ENCODE data around the gene SLC12A9. TPM values are rescaled to one million over a fixed set of nuclear protein-coding genes. Genes with fewer than 3 reads are reported as not detected.

Gene SLC12A9
- total and polyA plus RNA-seq, 2 of the 8 experiments (the other 6 are each of a cell fraction or from before 2014, with no cell fraction given): 31.4 to 40.1 TPM

DNA sequence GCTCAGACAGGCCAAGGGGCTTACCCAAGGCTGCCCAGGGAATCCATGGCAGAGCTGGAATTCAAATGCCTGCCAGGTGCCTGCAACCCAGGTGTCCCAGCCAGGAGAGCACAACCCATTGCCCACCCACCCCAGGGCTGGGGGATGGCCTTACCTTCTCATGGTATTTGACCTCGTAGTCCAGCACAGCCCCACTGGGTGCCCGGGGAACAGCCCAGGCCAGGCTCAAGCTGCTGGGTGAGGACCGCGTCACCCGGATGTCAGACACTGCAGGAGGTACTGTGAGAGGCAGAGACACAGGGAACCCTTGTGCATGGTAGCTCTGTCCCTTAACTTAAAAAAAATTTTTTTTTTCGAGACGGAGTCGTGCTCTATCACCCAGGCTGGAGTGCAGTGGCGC lies 34.1 kb upstream of the SLC12A9 start:
- no peak overlapping the region for H4K91ac ChIP-seq (replicated peaks; ENCODE audit: insufficient read length, low read length)
- ChIA-PET CTCF (ENCODE audit: partially characterized antibody) (interaction anchor here (0.8 to 8.7 kb wide), 7 partner anchors 9 to 122 kb away, joined by 3 to 117 read pairs (median 4); partner anchors contain the start of genes EPHB4 and SLC12A9), POLR2A (ENCODE audit: partially characterized antibody) (interaction anchor here (0.8 to 10.3 kb wide), 5 partner anchors 9 to 112 kb away, joined by 3 to 124 read pairs (median 5); partner anchors contain the start of genes EPHB4 and POP7)
- H3K4me1 ChIP-seq (replicated peaks in 1 of 4; ENCODE audit: control insufficient read depth in 3 of 4, insufficient read depth in 4 of 4, low read length in 3 of 4): no peaks in the 10 kb centered on the region
- H3K4ac ChIP-seq (replicated peaks; ENCODE audit: insufficient read length, low read depth, low read length): no peak overlapping the region
- no peak overlapping the region for H2AFZ ChIP-seq (ENCODE audit: low read length)
- no peaks in the 10 kb centered on the region for H3K27me3 ChIP-seq (replicated peaks in 1 of 4; ENCODE audit: control insufficient read depth in 3 of 4, extremely low read depth in 1 of 4, insufficient read depth in 3 of 4, low read length in 3 of 4)
- no peak overlapping the region for H4K8ac ChIP-seq (ENCODE audit: extremely low read depth, insufficient read depth, low read length)
- H3K36me3 ChIP-seq (ENCODE audit: control insufficient read depth in 2 of 4, insufficient read depth in 4 of 4, low read length in 3 of 4): peaks cover 35 to 95% (median 73%) of the 10 kb centered on the region in 4 experiments
- H3K23me2 ChIP-seq (ENCODE audit: low read depth, low read length): no peaks in the 10 kb centered on the region; the same call in 1 of the 2 replicates
- no peak overlapping the region for H2BK20ac ChIP-seq (ENCODE audit: low read length)
- FAIRE-seq (no peak), DNase-seq (ENCODE audit: low read depth in 1 of 2, low spot score in 2 of 2) (no peak)
- no peak overlapping the region for H3K27ac ChIP-seq (ENCODE audit: low read depth, low read length)
- H4K5ac ChIP-seq (ENCODE audit: insufficient read length, low read depth, low read length): no peak overlapping the region
- H3K23ac ChIP-seq (ENCODE audit: insufficient read length): no peak overlapping the region
- peaks cover 2% of the 10 kb centered on the region; the same call in 1 of the 2 replicates for H3K79me1 ChIP-seq (ENCODE audit: low read depth, low read length)
- no peak overlapping the region for H2AK5ac ChIP-seq (ENCODE audit: low read depth, low read length)
- no peak overlapping the region for H2BK15ac ChIP-seq (ENCODE audit: low read length)
- H3K9ac ChIP-seq (replicated peaks in 1 of 4; ENCODE audit: extremely low read depth in 1 of 4, low read depth in 3 of 4, low read length in 3 of 4): no peak overlapping the region
- no peak overlapping the region for H2BK12ac ChIP-seq (ENCODE audit: low read depth, low read length)
- no peaks in the 10 kb centered on the region for H3K9me3 ChIP-seq (ENCODE audit: insufficient read depth in 2 of 2, low read depth in 1 of 2, low read length in 1 of 2)
- H4K20me1 ChIP-seq (replicated peaks in 1 of 2; ENCODE audit: control insufficient read depth in 1 of 2, insufficient read depth in 2 of 2, low read length in 2 of 2): peaks cover 3 to 12% of the 10 kb centered on the region in 2 experiments
- H3K79me2 ChIP-seq (ENCODE audit: control insufficient read depth in 1 of 2, insufficient read depth in 2 of 2, low read length in 2 of 2): peaks cover 0 to 2% of the 10 kb centered on the region in 2 experiments; a peak in 1 of 4 replicates
- no peak overlapping the region for H2BK120ac ChIP-seq (replicated peaks; ENCODE audit: low read depth, low read length)
- H2BK5ac ChIP-seq (ENCODE audit: low read depth, low read length): no peak overlapping the region
- H3K14ac ChIP-seq (ENCODE audit: insufficient read length): no peak overlapping the region
- H3K56ac ChIP-seq (replicated peaks; ENCODE audit: insufficient read length, low read depth, low read length): no peak overlapping the region
- no peak overlapping the region for H3K4me2 ChIP-seq (ENCODE audit: insufficient read depth in 1 of 2, low read depth in 2 of 2, low read length in 2 of 2)
- 86% methylated on average over 9 of the region's 9 CpGs; no CpG with 5 or more reads in 1 of the 2 experiments for WGBS, 2 experiments (ENCODE audit: extremely low coverage in 1 of 2, insufficient coverage in 1 of 2, insufficient read length in 1 of 2, insufficient replicate concordance in 2 of 2, low coverage in 1 of 2, low lambda C conversion rate in 2 of 2, missing lambda C conversion rate in 1 of 2)
- no peak overlapping the region for H3K18ac ChIP-seq (ENCODE audit: extremely low read depth, low read length)
- no peak overlapping the region for H3K4me3 ChIP-seq (ENCODE audit: extremely low read depth in 1 of 4, insufficient read depth in 2 of 4, low read depth in 3 of 4, low read length in 4 of 4)
- no peak for TF ChIP-seq CTBP2 (IDR thresholded peaks at IDR 0.05; ENCODE audit: borderline replicate concordance, insufficient read depth, insufficient read length, low read length)
- TF ChIP-seq NRF1 (IDR thresholded peaks at IDR 0.05; ENCODE audit: low read depth, low read length): no peak
- no peak for TF ChIP-seq EZH2 (IDR thresholded peaks at IDR 0.05; ENCODE audit: low read depth, low read length, severe bottlenecking)
- no peak for TF ChIP-seq TAF1 (IDR thresholded peaks at IDR 0.05; ENCODE audit: low read depth, low read length)
- TF ChIP-seq GTF2F1 (IDR thresholded peaks at IDR 0.05; ENCODE audit: borderline replicate concordance, low read depth, low read length): no peak
- no peak for TF ChIP-seq POLR2AphosphoS5 (IDR thresholded peaks at IDR 0.05; ENCODE audit: low read depth, low read length)
- TF ChIP-seq, protein P1, sequence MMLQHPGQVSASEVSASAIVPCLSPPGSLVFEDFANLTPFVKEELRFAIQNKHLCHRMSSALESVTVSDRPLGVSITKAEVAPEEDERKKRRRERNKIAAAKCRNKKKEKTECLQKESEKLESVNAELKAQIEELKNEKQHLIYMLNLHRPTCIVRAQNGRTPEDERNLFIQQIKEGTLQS (IDR thresholded peaks at IDR 0.05; ENCODE audit: insufficient read depth, low read depth, low read length): no peak
- no peak for TF ChIP-seq KDM1A (IDR thresholded peaks at IDR 0.05; ENCODE audit: borderline replicate concordance, low read length)
- no peak for TF ChIP-seq SP2 (IDR thresholded peaks at IDR 0.05; ENCODE audit: low read length)
- TF ChIP-seq BRCA1 (IDR thresholded peaks at IDR 0.05; ENCODE audit: low read depth, low read length): no peak
- no peak for TF ChIP-seq TEAD4 (IDR thresholded peaks at IDR 0.05; ENCODE audit: low read depth, low read length)
- no peak for TF ChIP-seq YY1 (IDR thresholded peaks at IDR 0.05; ENCODE audit: low read depth, low read length)
- TF ChIP-seq, protein P2, sequence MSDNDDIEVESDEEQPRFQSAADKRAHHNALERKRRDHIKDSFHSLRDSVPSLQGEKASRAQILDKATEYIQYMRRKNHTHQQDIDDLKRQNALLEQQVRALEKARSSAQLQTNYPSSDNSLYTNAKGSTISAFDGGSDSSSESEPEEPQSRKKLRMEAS (IDR thresholded peaks at IDR 0.05): no peak
- no peak for TF ChIP-seq CEBPB (IDR thresholded peaks at IDR 0.05; ENCODE audit: low read depth, low read length)
